ENCODE data around the gene WNK1.

- no peak for TF ChIP-seq ZFP41 (tag by site-specific recombination; IDR thresholded peaks at IDR 0.05; ENCODE audit: borderline replicate concordance)
- TF ChIP-seq CTCF (tag by site-specific recombination; IDR thresholded peaks at IDR 0.05) = no peak
- no peak for TF ChIP-seq PBX3 (CRISPR knock-in tag; IDR thresholded peaks at IDR 0.05)
- no peak for TF ChIP-seq ZBTB20 (tag by site-specific recombination; IDR thresholded peaks at IDR 0.05)
- TF ChIP-seq ATF2 (tag by site-specific recombination; IDR thresholded peaks at IDR 0.05; ENCODE audit: low read depth) = no peak
These were observed 155.2 kb downstream of the WNK1 start for GRCh38 chr12:907413-908185.

Data from HEK293 (cell line).